ENCODE measurements around the gene EIF2B1. TPM values are rescaled to one million over a fixed set of nuclear protein-coding genes. Genes with fewer than 3 reads are reported as not detected.

Gene EIF2B1
- total RNA-seq, 1 donor from 2014 or later, result 74.8 TPM

Other genes starting within 250 kb of the EIF2B1 start
- gene KMT5A, start 249.6 kb downstream of the EIF2B1 start, total RNA-seq, result 37.2 and 38.6 TPM in 2 replicates
- 1.9 and 4.4 TPM in 2 replicates for gene RILPL2, start 197.0 kb downstream of the EIF2B1 start, total RNA-seq
- gene SNRNP35, start 175.5 kb downstream of the EIF2B1 start, total RNA-seq, result 8.0 and 15.4 TPM in 2 replicates
- 2.3 and 11.2 TPM in 2 replicates for gene RILPL1, start 100.0 kb downstream of the EIF2B1 start, total RNA-seq
- 433 and 623 TPM in 2 replicates for gene TMED2, start 49.1 kb downstream of the EIF2B1 start, total RNA-seq
- gene DDX55, start 31.6 kb downstream of the EIF2B1 start, total RNA-seq, result 14.1 and 18.1 TPM in 2 replicates
- gene GTF2H3, start 143 bp upstream of the EIF2B1 start, total RNA-seq, result 32.4 and 96.4 TPM in 2 replicates
- gene TCTN2, start 37.4 kb upstream of the EIF2B1 start, total RNA-seq, result 9.0 and 22.7 TPM in 2 replicates
- 19.0 and 22.1 TPM in 2 replicates for gene ATP6V0A2, start 78.7 kb upstream of the EIF2B1 start, total RNA-seq
- 0.10 and 0.35 TPM in 2 replicates for gene DNAH10, start 128.6 kb upstream of the EIF2B1 start, total RNA-seq

All from renal cortical epithelial cell (primary cell).